Loucy (cell line): Measurements from ENCODE around the gene TRAPPC5.

Source experiments
- EZH2phosphoT487 ChIP-seq: fragments of 200-600 bp; IDR thresholded peaks from 2 replicates; pipeline ENCODE4 v1.6.1; 2018; ENCODE audit warnings: antibody characterized with exemption, mild to moderate bottlenecking, moderate library complexity, borderline replicate concordance
- TF ChIP-seq, protein P1 (sequence below): fragments of 200-600 bp; sonication (generic); conservative IDR thresholded peaks from 2 replicates; pipeline ENCODE4 v1.5.1; 2014; ENCODE audit warnings: mild to moderate bottlenecking, antibody characterized with exemption, low read length

- TF ChIP-seq EZH2phosphoT487: no peak
- TF ChIP-seq, protein P1, sequence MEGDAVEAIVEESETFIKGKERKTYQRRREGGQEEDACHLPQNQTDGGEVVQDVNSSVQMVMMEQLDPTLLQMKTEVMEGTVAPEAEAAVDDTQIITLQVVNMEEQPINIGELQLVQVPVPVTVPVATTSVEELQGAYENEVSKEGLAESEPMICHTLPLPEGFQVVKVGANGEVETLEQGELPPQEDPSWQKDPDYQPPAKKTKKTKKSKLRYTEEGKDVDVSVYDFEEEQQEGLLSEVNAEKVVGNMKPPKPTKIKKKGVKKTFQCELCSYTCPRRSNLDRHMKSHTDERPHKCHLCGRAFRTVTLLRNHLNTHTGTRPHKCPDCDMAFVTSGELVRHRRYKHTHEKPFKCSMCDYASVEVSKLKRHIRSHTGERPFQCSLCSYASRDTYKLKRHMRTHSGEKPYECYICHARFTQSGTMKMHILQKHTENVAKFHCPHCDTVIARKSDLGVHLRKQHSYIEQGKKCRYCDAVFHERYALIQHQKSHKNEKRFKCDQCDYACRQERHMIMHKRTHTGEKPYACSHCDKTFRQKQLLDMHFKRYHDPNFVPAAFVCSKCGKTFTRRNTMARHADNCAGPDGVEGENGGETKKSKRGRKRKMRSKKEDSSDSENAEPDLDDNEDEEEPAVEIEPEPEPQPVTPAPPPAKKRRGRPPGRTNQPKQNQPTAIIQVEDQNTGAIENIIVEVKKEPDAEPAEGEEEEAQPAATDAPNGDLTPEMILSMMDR: no peak
Observed at GRCh38 chr19:7699003-7699402, 18.4 kb downstream of the TRAPPC5 start.
